Ishikawa (cell line): Measurements from ENCODE around the gene FAM186B.

ENCODE experiments used
- CEBPB ChIP-seq: IDR thresholded peaks from 2 replicates; pipeline ENCODE4 v1.6.1; 2012
- CREB1 ChIP-seq: IDR thresholded peaks from 2 replicates; pipeline ENCODE4 v1.6.1; 2012; ENCODE audit warnings: low read depth
- EGR1 ChIP-seq: IDR thresholded peaks from 2 replicates; pipeline ENCODE4 v1.6.1; 2012
- EP300 ChIP-seq: IDR thresholded peaks from 2 replicates; pipeline ENCODE4 v1.6.1; 2012; ENCODE audit warnings: borderline replicate concordance
- FOXM1 ChIP-seq: IDR thresholded peaks from 2 replicates; pipeline ENCODE4 v1.6.1; 2012; ENCODE audit warnings: low read depth, borderline replicate concordance
- MAX ChIP-seq: IDR thresholded peaks from 2 replicates; pipeline ENCODE4 v1.6.1; 2012
- NFIC ChIP-seq: IDR thresholded peaks from 2 replicates; pipeline ENCODE4 v1.6.1; 2012
- RAD21 ChIP-seq: IDR thresholded peaks from 2 replicates; pipeline ENCODE4 v1.6.1; 2012; ENCODE audit warnings: low read depth
- REST ChIP-seq: IDR thresholded peaks from 2 replicates; pipeline ENCODE4 v1.6.1; 2012; ENCODE audit warnings: low read depth, mild to moderate bottlenecking
- TAF1 ChIP-seq: IDR thresholded peaks from 2 replicates; pipeline ENCODE4 v1.6.1; 2012; ENCODE audit warnings: low read depth, mild to moderate bottlenecking
- TCF12 ChIP-seq: IDR thresholded peaks from 2 replicates; pipeline ENCODE4 v1.6.1; 2012; ENCODE audit warnings: low read depth
- TEAD4 ChIP-seq: IDR thresholded peaks from 2 replicates; pipeline ENCODE4 v1.6.1; 2012
- USF1 ChIP-seq: IDR thresholded peaks from 2 replicates; pipeline ENCODE4 v1.6.1; 2012
- YY1 ChIP-seq: IDR thresholded peaks from 2 replicates; pipeline ENCODE4 v1.6.1; 2012; ENCODE audit warnings: low read depth
- ZBTB7A ChIP-seq: IDR thresholded peaks from 2 replicates; pipeline ENCODE4 v1.6.1; 2012; ENCODE audit warnings: low read depth

FAM186B gene

GRCh38 chr12:49542592-49543160 lies 62.8 kb downstream of the FAM186B start:
- no peak for TF ChIP-seq TEAD4
- no peak for TF ChIP-seq REST
- TF ChIP-seq MAX, result no peak
- no peak for TF ChIP-seq CREB1
- TF ChIP-seq USF1, result no peak
- no peak for TF ChIP-seq EGR1
- no peak for TF ChIP-seq ZBTB7A
- TF ChIP-seq FOXM1, result no peak
- TF ChIP-seq NFIC, result no peak
- TF ChIP-seq TAF1, result no peak
- no peak for TF ChIP-seq RAD21
- TF ChIP-seq YY1, result no peak
- no peak for TF ChIP-seq TCF12
- no peak for TF ChIP-seq CEBPB
- TF ChIP-seq EP300, result no peak

- TF ChIP-seq ZBTB7A (no peak), TAF1 (no peak), YY1 (no peak), USF1 (no peak), EGR1 (no peak), TEAD4 (no peak), NFIC (no peak), TCF12 (no peak), FOXM1 (no peak), EP300 (no peak), MAX (no peak)
Observed at GRCh38 chr12:49541911-49542505, 63.4 kb downstream of the FAM186B start.

- TF ChIP-seq TAF1, result no peak
- TF ChIP-seq CEBPB, result no peak
- no peak for TF ChIP-seq MAX
- no peak for TF ChIP-seq CREB1
- TF ChIP-seq NFIC, result no peak
- TF ChIP-seq REST, result no peak
- TF ChIP-seq EGR1, result no peak
- TF ChIP-seq RAD21, result no peak
- TF ChIP-seq YY1, result no peak
- no peak for TF ChIP-seq USF1
- TF ChIP-seq EP300, result no peak
- TF ChIP-seq TCF12, result no peak
- TF ChIP-seq FOXM1, result no peak
Observed at GRCh38 chr12:49541140-49541861, 64.1 kb downstream of the FAM186B start.

GRCh38 chr12:49540229-49541139 lies 65.0 kb downstream of the FAM186B start:
- no peak for TF ChIP-seq YY1
- TF ChIP-seq TAF1, result no peak
- TF ChIP-seq MAX, result no peak
- TF ChIP-seq RAD21, result no peak
- no peak for TF ChIP-seq FOXM1
- no peak for TF ChIP-seq CEBPB
- TF ChIP-seq REST, result no peak
- TF ChIP-seq EGR1, result no peak
- TF ChIP-seq TCF12, result no peak
- TF ChIP-seq USF1, result no peak
- TF ChIP-seq EP300, result no peak
- no peak for TF ChIP-seq TEAD4
- TF ChIP-seq NFIC, result no peak
- no peak for TF ChIP-seq CREB1
